Stimulated activated CD4-positive, alpha-beta T cell treated with anti-CD3 and anti-CD28 coated beads, Interleukin-12 subunit alpha, Interleukin-12 subunit beta, amount 100 ng/mL, for 48 hours (primary cell): Measurements from ENCODE around the gene NWD2.

ENCODE experiments used
- DNase-seq, 3 donors: peaks; one replicate each; pipeline ENCODE4 v3.0.0-alpha.2; 2020; ENCODE audit warnings: low read depth in 2 of 3, low spot score in 1 of 3

Gene NWD2

GRCh38 chr4:37438564-37439279, 194.2 kb downstream of the NWD2 start:
- no peak for DNase-seq

- no peak for DNase-seq
These were observed 195.4 kb downstream of the NWD2 start for GRCh38 chr4:37439809-37440474.

GRCh38 chr4:37440501-37440900, 196.0 kb downstream of the NWD2 start:
- no peak for DNase-seq

GRCh38 chr4:37441231-37442061, 196.9 kb downstream of the NWD2 start:
- DNase-seq: no peak

- DNase-seq: no peak
These were observed 197.4 kb downstream of the NWD2 start for GRCh38 chr4:37442062-37442323.

GRCh38 chr4:37443137-37443536, 198.6 kb downstream of the NWD2 start:
- DNase-seq: no peak

GRCh38 chr4:37445023-37445422, 200.5 kb downstream of the NWD2 start:
- no peak for DNase-seq

- no peak for DNase-seq
These were observed 201.5 kb downstream of the NWD2 start for GRCh38 chr4:37446016-37446415.

GRCh38 chr4:37447886-37448285, 203.3 kb downstream of the NWD2 start:
- DNase-seq: no peak

- DNase-seq: no peak
These were observed 205.8 kb downstream of the NWD2 start for GRCh38 chr4:37450309-37450708.

GRCh38 chr4:37450911-37451310, 206.4 kb downstream of the NWD2 start:
- DNase-seq: no peak

- no peak for DNase-seq
These were observed 207.1 kb downstream of the NWD2 start for GRCh38 chr4:37451656-37452055.

GRCh38 chr4:37452952-37453280, 208.4 kb downstream of the NWD2 start:
- DNase-seq: peak in 2 of 3 donors; percentile 23 to 37

- DNase-seq: peak in 2 of 3 donors; percentile 18 to 41
These were observed 208.9 kb downstream of the NWD2 start for GRCh38 chr4:37453281-37453998.

GRCh38 chr4:37453999-37454800, 209.7 kb downstream of the NWD2 start:
- no peak for DNase-seq

GRCh38 chr4:37455301-37456131, 211.0 kb downstream of the NWD2 start:
- DNase-seq: no peak

- DNase-seq: no peak
These were observed 217.3 kb downstream of the NWD2 start for GRCh38 chr4:37461801-37462200.

GRCh38 chr4:37463033-37463856, 218.7 kb downstream of the NWD2 start:
- no peak for DNase-seq
